Spleen (tissue), 13 donors: ENCODE measurements around the gene ANP32A. TPM values are rescaled to one million over a fixed set of nuclear protein-coding genes. Genes with fewer than 3 reads are reported as not detected.
A peak's percentile ranks its signal among the peaks of the same experiment; 100 is the strongest.
"Not testable (repeated sequence)": the region's sequence is repeated elsewhere in the genome, so short reads cannot be mapped to it uniquely, and the experiment has no call there.

Experiments
- DNase-seq: peaks from one replicate; pipeline ENCODE4 v3.0.0-alpha.2; 2020
- H3K27ac ChIP-seq, 8 donors: fragments of 200-600 bp; sonication (generic) in 7 of 8; 1 replicate in 4 of 8; 2 replicates in 4 of 8; pipeline versions ENCODE4 v1.5.0 to v1.8.0; 2016 to 2021; ENCODE audit warnings: inconsistent platforms in 4 of 8, mild to moderate bottlenecking in 4 of 8, moderate library complexity in 1 of 8
- H3K27me3 ChIP-seq, 7 donors: fragments of 200-600 bp; sonication (generic) in 6 of 7; replicated peaks in 1 of 7; 1 replicate in 4 of 7; 2 replicates in 3 of 7; pipeline versions ENCODE4 v1.5.0 to v1.8.0; 2016 to 2021; ENCODE audit warnings: inconsistent platforms in 3 of 7, mild to moderate bottlenecking in 1 of 7
- H3K36me3 ChIP-seq, 6 donors: fragments of 200-600 bp; sonication (generic) in 5 of 6; 1 replicate in 4 of 6; 2 replicates in 2 of 6; pipeline versions ENCODE4 v1.5.0 to v1.8.0; 2016 to 2021; ENCODE audit warnings: inconsistent platforms in 2 of 6
- H3K4me1 ChIP-seq, 6 donors: fragments of 200-600 bp; sonication (generic) in 5 of 6; 1 replicate in 3 of 6; 2 replicates in 3 of 6; pipeline versions ENCODE4 v1.5.0 to v1.8.0; 2016 to 2021; ENCODE audit warnings: inconsistent platforms in 3 of 6
- H3K4me3 ChIP-seq, 8 donors: fragments of 200-600 bp; sonication (generic) in 7 of 8; 1 replicate in 4 of 8; 2 replicates in 4 of 8; pipeline versions ENCODE4 v1.5.0 to v1.8.0; 2016 to 2021; ENCODE audit warnings: inconsistent platforms in 4 of 8, mild to moderate bottlenecking in 4 of 8, moderate library complexity in 2 of 8
- H3K9me3 ChIP-seq, 8 donors: fragments of 200-600 bp; sonication (generic) in 7 of 8; 1 replicate in 4 of 8; 2 replicates in 4 of 8; pipeline versions ENCODE4 v1.5.0 to v1.8.0; 2016 to 2021; ENCODE audit warnings: inconsistent platforms in 4 of 8
- POLR2A ChIP-seq, 3 donors: fragments of 450-650 bp; IDR thresholded peaks; one replicate each; pipeline ENCODE4 v1.5.1; 2017; ENCODE audit warnings: antibody characterized with exemption in 3 of 3, mild to moderate bottlenecking in 1 of 3
- POLR2AphosphoS5 ChIP-seq, 3 donors: sonication (generic); formaldehyde crosslinking; IDR thresholded peaks; one replicate each; pipeline ENCODE4 v1.5.1; 2017; ENCODE audit warnings: antibody characterized with exemption in 3 of 3
- WGBS, 5 donors: extraction: QIAGEN DNeasy Blood & Tissue Kit in 3 of 5; methylation state at CpG; one replicate each; pipeline versions ENCODE4 v1.1.5 to v1.1.7; 2013 to 2018; 5-methylcytosine and 5-hydroxymethylcytosine counted together
- intact Hi-C: fragments of 100-400 bp; cut with DNase I; formaldehyde crosslinking; loops from one replicate; pipeline ENCODE4 v1.15.0; 2023; ENCODE audit warnings: low total_unique reads
- long read RNA-seq, 2 donors: transcript quantifications; one replicate each; lab custom pipeline, GENCODE V29; 2026
- polyA plus RNA-seq, 3 donors: library from polyadenylated mRNA; stranded (reverse); fragments of 200-250 nt; gene quantifications; one replicate each; pipeline ENCODE4 v1.2.1, GENCODE V29; 2013
- total RNA-seq, 7 donors: library from RNA; depleted of rRNA in 3 of 7; stranded (reverse); fragments of >200 nt in 3 of 7; fragmentation: NEBNext Ultra II Directional in 4 of 7; extraction: Animal tissue kit (Norgen Biotek cat#: 25700) in 4 of 7; gene quantifications; one replicate each; pipeline versions ENCODE4 v1.1.0 to v1.2.1, GENCODE V29; 2016 to 2021
- TF ChIP-seq, protein P1 (sequence below), 11 experiments: fragments of 200-600 bp in 7 of 11; fragments of 450-650 bp in 4 of 11; sonication (generic) in 4 of 11; IDR thresholded peaks in 8 of 11; conservative IDR thresholded peaks in 3 of 11; 1 replicate in 7 of 11; 2 replicates in 4 of 11; pipeline versions ENCODE4 v1.4.0 to v1.8.0; 2016 to 2021; ENCODE audit warnings: antibody characterized with exemption in 11 of 11, inconsistent platforms in 4 of 11, mild to moderate bottlenecking in 1 of 11
- donor health status: healthy with polysubstance abuse.
- donor health status: DM: no; HTN: no; CAD: no; lungs with moderate emphysema.
- donor health status: DM: no; HTN: no; CAD: no.
- donor health status: Bipolar disorder and iron deficiency.
- donor health status: healthy.
- donor health status: DM: no; HTN: no; CAD: no.
- donor health status: DM: yes; HTN: yes; CAD: no.

The ANP32A gene
- total RNA-seq = 100 to 1,000 TPM in 4 of 7 donors, 10 to 100 TPM in 3; 68.4 to 163 (median 129) TPM
- 100 to 1,000 TPM in 1 of 3 donors, 10 to 100 TPM in 2; 58.6 to 110 (median 91.1) TPM for polyA plus RNA-seq
- long read RNA-seq, donor 1, transcript ANP32A-208 (3 exons, 707 nt) = minor isoform, 37 of 107 reads
- long read RNA-seq, donor 1, transcript ANP32A-203 (7 exons, 2,440 nt) = major isoform, 51 of 107 reads
- long read RNA-seq, donor 1, partial matches to known transcripts = 17 of 107 reads
- long read RNA-seq, donor 1, other reads (novel, unspliced or antisense) = 0 of 107 reads
- long read RNA-seq, donor 2, transcript ANP32A-203 (7 exons, 2,440 nt) = major isoform, 38 of 95 reads
- long read RNA-seq, donor 2, transcript ANP32A-208 (3 exons, 707 nt) = minor isoform, 30 of 95 reads
- long read RNA-seq, donor 2, partial matches to known transcripts = 17 of 95 reads
- long read RNA-seq, donor 2, other reads (novel, unspliced or antisense) = 6 of 95 reads

DNA sequence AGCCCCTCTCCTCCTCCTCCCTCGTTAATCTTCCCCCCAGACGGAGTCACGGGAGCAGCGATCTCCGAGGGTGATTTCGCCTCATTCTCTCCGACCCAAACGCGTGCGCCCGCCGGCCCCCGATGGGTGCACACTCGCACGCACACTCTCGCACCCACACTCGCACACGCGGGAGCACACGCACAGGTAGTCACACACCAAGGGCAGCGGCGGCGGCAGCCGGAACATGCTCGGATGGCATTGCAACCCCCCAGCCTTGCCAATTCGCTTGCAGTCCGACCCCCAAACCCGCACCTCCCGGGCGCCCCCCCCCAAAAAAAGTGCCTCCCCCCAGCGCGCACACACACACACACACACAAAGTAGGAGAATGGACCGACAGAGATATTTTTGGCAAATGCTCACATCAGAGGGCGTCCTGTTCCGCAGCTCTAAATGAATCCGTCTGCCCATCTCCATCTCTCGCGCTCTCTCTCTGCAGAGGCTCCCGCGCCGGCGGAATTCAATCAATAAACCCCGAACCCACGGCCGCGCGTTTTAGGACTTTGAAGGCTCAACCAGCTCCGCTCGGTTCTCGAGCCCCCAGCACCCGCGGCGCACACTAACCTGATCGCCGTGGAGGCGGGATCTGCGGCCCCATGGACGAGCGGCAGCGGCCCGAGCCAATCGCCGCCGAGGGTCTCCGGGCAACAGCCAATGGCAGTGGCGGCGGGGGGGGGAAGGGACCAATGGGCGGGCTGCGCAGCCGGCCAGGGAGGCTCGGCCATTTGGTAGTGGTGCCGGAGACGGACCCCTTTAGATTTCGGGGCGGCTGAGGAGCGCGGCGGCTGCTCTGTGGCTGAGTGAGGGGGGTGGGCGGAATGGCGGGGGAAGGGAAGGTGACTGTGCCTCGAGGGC is at the start of gene ANP32A:
TSS of gene ANP32A (minus strand) at position 601 of the 895 bp plus-strand sequence. CDS start at position 457, 144 bp downstream.
- Histone ChIP-seq H3K4me3 (peak within 1 kb of the TSS; percentile 69 to 99 (median 94)), H3K9me3 (no peaks in the 10 kb centered on the region), H3K4me1 (peaks cover 15 to 36% (median 29%) of the 10 kb centered on the region in 6 donors), H3K36me3 (no peaks in the 10 kb centered on the region), H3K27ac (peak within 1 kb of the TSS; percentile 95 to 100 (median 99)), H3K27me3 (no peaks in the 10 kb centered on the region)
- WGBS, 5 donors = 0 to 1% (median 1%) methylated on average over 37 to 81 of the region's 81 CpGs
- peak; percentile 96 for DNase-seq
- intact Hi-C loops = no loop called here
- TF ChIP-seq POLR2AphosphoS5 (IDR thresholded peaks at IDR 0.05) (peak; percentile 80 to 95 (median 91)), POLR2A (IDR thresholded peaks at IDR 0.05) (peak in 1 of 3 donors; percentile 72)
- TF ChIP-seq, protein P1, sequence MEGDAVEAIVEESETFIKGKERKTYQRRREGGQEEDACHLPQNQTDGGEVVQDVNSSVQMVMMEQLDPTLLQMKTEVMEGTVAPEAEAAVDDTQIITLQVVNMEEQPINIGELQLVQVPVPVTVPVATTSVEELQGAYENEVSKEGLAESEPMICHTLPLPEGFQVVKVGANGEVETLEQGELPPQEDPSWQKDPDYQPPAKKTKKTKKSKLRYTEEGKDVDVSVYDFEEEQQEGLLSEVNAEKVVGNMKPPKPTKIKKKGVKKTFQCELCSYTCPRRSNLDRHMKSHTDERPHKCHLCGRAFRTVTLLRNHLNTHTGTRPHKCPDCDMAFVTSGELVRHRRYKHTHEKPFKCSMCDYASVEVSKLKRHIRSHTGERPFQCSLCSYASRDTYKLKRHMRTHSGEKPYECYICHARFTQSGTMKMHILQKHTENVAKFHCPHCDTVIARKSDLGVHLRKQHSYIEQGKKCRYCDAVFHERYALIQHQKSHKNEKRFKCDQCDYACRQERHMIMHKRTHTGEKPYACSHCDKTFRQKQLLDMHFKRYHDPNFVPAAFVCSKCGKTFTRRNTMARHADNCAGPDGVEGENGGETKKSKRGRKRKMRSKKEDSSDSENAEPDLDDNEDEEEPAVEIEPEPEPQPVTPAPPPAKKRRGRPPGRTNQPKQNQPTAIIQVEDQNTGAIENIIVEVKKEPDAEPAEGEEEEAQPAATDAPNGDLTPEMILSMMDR (IDR thresholded peaks at IDR 0.05 in 8 of 11, conservative IDR thresholded peaks at IDR 0.05 in 3 of 11) = peak in 1 of 11 experiments; percentile 18

DNA sequence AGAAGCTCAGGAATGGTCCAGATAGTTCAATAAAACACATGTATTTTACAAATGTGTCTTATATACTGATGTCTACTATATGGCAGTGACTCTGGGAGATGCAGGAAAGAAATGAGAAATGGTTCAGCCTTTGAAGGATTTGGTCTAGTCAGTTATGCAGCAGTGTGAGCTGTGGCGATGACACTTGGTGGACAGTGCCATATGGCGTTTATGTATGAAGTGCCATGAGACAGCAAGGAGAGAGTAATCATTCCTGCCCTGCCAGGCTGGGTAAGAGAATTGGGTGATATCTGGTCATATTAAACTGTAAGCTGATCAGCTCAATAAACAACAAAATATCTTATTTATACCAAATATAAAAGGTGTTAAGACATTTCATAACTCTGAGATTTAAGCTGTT is 47.6 kb upstream of the ANP32A start:
- TF ChIP-seq, protein P1 (IDR thresholded peaks at IDR 0.05 in 8 of 11, conservative IDR thresholded peaks at IDR 0.05 in 3 of 11) = no peak
- TF ChIP-seq POLR2AphosphoS5 (IDR thresholded peaks at IDR 0.05) = no peak
- no peak for TF ChIP-seq POLR2A (IDR thresholded peaks at IDR 0.05)
- 85 to 97% (median 90%) methylated on average over 2 of the region's 2 CpGs for WGBS, 5 donors

DNA sequence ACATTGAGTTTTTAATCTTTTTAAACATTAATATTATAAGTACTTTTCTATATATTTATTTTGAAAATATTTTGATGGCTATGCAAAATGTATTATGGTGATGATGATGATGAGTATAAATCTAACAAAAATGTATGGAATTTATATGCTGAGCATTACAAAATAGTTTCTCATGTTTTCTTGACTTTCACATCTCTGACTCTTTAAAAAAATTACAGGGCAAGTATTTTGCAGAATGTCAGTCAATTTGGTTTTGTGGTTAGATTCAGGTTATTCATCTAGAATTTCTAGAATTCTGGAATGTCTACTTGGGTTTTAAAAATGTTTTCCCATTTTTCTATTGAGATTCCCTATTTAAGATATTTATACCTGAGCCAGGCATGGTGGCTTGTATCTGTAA is 41.7 kb upstream of the ANP32A start:
- H3K4me3 ChIP-seq = no peak overlapping the region
- no peaks in the 10 kb centered on the region for H3K36me3 ChIP-seq
- intact Hi-C loops = no loop called here

More for the DNA sequence above, 47.6 kb upstream of the ANP32A start:
- no peak for DNase-seq
- intact Hi-C loops = no loop called here
- peaks cover 0 to 10% (median 10%) of the 10 kb centered on the region in 8 donors for H3K9me3 ChIP-seq
- H3K4me1 ChIP-seq = no peaks in the 10 kb centered on the region
- no peak overlapping the region for H3K27ac ChIP-seq
- H3K4me3 ChIP-seq = no peak overlapping the region
- peaks cover 0 to 15% (median 0%) of the 10 kb centered on the region in 7 donors for H3K27me3 ChIP-seq
- no peaks in the 10 kb centered on the region for H3K36me3 ChIP-seq

DNA sequence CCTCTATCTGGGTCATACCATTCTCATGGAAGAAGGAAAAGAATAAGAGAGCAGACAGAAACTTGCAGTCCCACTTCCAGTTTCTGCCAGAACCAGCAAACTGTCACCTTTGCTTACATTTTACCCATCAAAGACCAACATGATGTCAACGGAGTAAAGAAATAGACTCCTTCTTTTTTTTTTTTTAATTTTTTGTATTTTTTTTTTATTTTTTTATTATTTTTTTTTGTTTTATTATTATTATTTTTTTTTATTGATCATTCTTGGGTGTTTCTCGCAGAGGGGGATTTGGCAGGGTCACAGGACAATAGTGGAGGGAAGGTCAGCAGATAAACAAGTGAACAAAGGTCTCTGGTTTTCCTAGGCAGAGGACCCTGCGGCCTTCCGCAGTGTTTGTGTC is 38.0 kb upstream of the ANP32A start:
- 67 to 97% (median 83%) methylated on average over 2 of the region's 4 CpGs for WGBS, 5 donors
- H3K27ac ChIP-seq, H3K36me3 ChIP-seq, H3K27me3 ChIP-seq, H3K4me3 ChIP-seq, intact Hi-C loops, DNase-seq, H3K4me1 ChIP-seq: not testable (repeated sequence)
- H3K9me3 ChIP-seq = peaks cover 0 to 44% (median 35%) of the 10 kb centered on the region in 8 donors

More for the DNA sequence above, 41.7 kb upstream of the ANP32A start:
- Histone ChIP-seq H3K27me3 (peaks cover 0 to 4% (median 0%) of the 10 kb centered on the region in 7 donors), H3K27ac (no peak overlapping the region), H3K9me3 (peaks cover 0 to 32% (median 30%) of the 10 kb centered on the region in 8 donors), H3K4me1 (no peaks in the 10 kb centered on the region)
- TF ChIP-seq, protein P1 (IDR thresholded peaks at IDR 0.05 in 8 of 11, conservative IDR thresholded peaks at IDR 0.05 in 3 of 11) = no peak
- TF ChIP-seq POLR2A (IDR thresholded peaks at IDR 0.05) (no peak), POLR2AphosphoS5 (IDR thresholded peaks at IDR 0.05) (no peak)
- DNase-seq = no peak

DNA sequence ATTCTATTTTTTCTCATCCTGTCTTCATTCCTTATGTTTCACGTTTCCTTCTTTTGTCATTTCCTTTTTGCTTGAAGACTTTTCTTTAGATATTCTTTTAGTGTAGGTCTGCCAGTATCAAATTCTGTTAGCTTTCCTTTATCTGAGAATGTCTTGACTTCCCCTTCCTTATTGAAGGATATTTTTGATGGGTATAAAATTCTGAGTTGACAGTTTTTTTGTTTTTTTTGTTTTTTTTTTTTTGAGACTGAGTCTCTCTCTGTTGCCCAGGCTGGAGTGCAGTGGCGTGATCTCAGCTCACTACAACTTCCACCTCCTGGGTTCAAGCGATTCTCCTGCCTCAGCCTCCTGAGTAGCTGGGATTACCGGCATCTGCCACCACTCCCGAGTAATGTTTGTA is 36.7 kb upstream of the ANP32A start:
- H3K27ac ChIP-seq, intact Hi-C loops, H3K4me3 ChIP-seq, H3K27me3 ChIP-seq, DNase-seq, H3K4me1 ChIP-seq, H3K36me3 ChIP-seq: not testable (repeated sequence)
- 89 to 95% (median 92%) methylated on average over 5 of the region's 5 CpGs for WGBS, 5 donors
- H3K9me3 ChIP-seq = peaks cover 0 to 32% (median 24%) of the 10 kb centered on the region in 8 donors
